ENCODE measurements around the gene CST8.

CST8 gene

GRCh38 chr20:23490817-23491216 lies at the start of gene CST8:
Gene CST8, plus strand, starts transcription at chr20:23491117. Its CDS starts 551 bp downstream, at chr20:23491668.
- H3K4me3 ChIP-seq (ENCODE audit: low read length), result no peak within 1 kb of the TSS
- no peak for DNase-seq (ENCODE audit: low read depth)
- TF ChIP-seq CTCF (IDR thresholded peaks at IDR 0.05; ENCODE audit: insufficient read depth, low read depth, low read length, missing control alignments), result no peak

- TF ChIP-seq CTCF (IDR thresholded peaks at IDR 0.05; ENCODE audit: insufficient read depth, low read depth, low read length, missing control alignments), result peak; percentile 95
- no peak overlapping the region for H3K4me3 ChIP-seq (ENCODE audit: low read length)
- peak; percentile 73 for DNase-seq (ENCODE audit: low read depth)
These were observed 49.0 kb upstream of the CST8 start for GRCh38 chr20:23441850-23442313.

- TF ChIP-seq CTCF (IDR thresholded peaks at IDR 0.05; ENCODE audit: insufficient read depth, low read depth, low read length, missing control alignments), result no peak
- H3K4me3 ChIP-seq (ENCODE audit: low read length), result no peak overlapping the region
- no peak for DNase-seq (ENCODE audit: low read depth)
These were observed 48.5 kb upstream of the CST8 start for GRCh38 chr20:23442436-23442835.

GRCh38 chr20:23444859-23445258 lies 46.1 kb upstream of the CST8 start:
- DNase-seq (ENCODE audit: low read depth), result no peak
- no peak for TF ChIP-seq CTCF (IDR thresholded peaks at IDR 0.05; ENCODE audit: insufficient read depth, low read depth, low read length, missing control alignments)
- no peak overlapping the region for H3K4me3 ChIP-seq (ENCODE audit: low read length)

- no peak overlapping the region for H3K4me3 ChIP-seq (ENCODE audit: low read length)
- peak; percentile 87 for DNase-seq (ENCODE audit: low read depth)
- TF ChIP-seq CTCF (IDR thresholded peaks at IDR 0.05; ENCODE audit: insufficient read depth, low read depth, low read length, missing control alignments), result no peak
These were observed 45.2 kb upstream of the CST8 start for GRCh38 chr20:23445596-23446217.

- no peak overlapping the region for H3K4me3 ChIP-seq (ENCODE audit: low read length)
- TF ChIP-seq CTCF (IDR thresholded peaks at IDR 0.05; ENCODE audit: insufficient read depth, low read depth, low read length, missing control alignments), result peak; percentile 37
- peak; percentile 26 for DNase-seq (ENCODE audit: low read depth)
These were observed 44.4 kb upstream of the CST8 start for GRCh38 chr20:23446505-23446904.

GRCh38 chr20:23448167-23448566 lies 42.8 kb upstream of the CST8 start:
- no peak for TF ChIP-seq CTCF (IDR thresholded peaks at IDR 0.05; ENCODE audit: insufficient read depth, low read depth, low read length, missing control alignments)
- no peak for DNase-seq (ENCODE audit: low read depth)
- no peak overlapping the region for H3K4me3 ChIP-seq (ENCODE audit: low read length)

Measured in epithelial cell of esophagus (primary cell).